Pancreas (tissue), 10 donors: ENCODE measurements around the gene ANO8. TPM values are rescaled to one million over a fixed set of nuclear protein-coding genes. Genes with fewer than 3 reads are reported as not detected.

ENCODE experiments used
- ATAC-seq, 4 donors: fragments of 200-7000 bp; cut with Tn5 transposase; one replicate each; pipeline versions ENCODE4 v1.8.0 to v1.9.1; 2020; ENCODE audit warnings: mild to moderate bottlenecking in 4 of 4, moderate library complexity in 4 of 4
- DNase-seq, 6 donors: peaks; one replicate each; pipeline ENCODE4 v3.0.0-alpha.2; 2020
- FAIRE-seq: peaks from 2 replicates; lab custom pipeline; 2012; peaks lifted over from hg19 to GRCh38; lab: Jason Lieb, UNC
- H3K27ac ChIP-seq, 4 donors: fragments of 200-600 bp; sonication (generic); 1 replicate in 3 of 4; 2 replicates in 1 of 4; pipeline versions ENCODE4 v1.5.0 to v1.8.0; 2020
- H3K27me3 ChIP-seq, 4 donors: fragments of 200-600 bp; one replicate each; pipeline ENCODE4 v1.8.0; 2021
- H3K36me3 ChIP-seq, 3 donors: fragments of 200-600 bp; sonication (generic) in 1 of 3; one replicate each; pipeline versions ENCODE4 v1.5.0 to v1.8.0; 2020 to 2021
- H3K4me1 ChIP-seq, 3 donors: fragments of 200-600 bp; one replicate each; pipeline ENCODE4 v1.8.0; 2021
- H3K4me3 ChIP-seq, 4 donors: fragments of 200-600 bp; sonication (generic) in 2 of 4; one replicate each; pipeline versions ENCODE4 v1.5.0 to v1.8.0; 2020 to 2021
- H3K9me3 ChIP-seq, 4 donors: fragments of 200-600 bp; one replicate each; pipeline ENCODE4 v1.8.0; 2021
- CTCF ChIP-seq, 4 donors: fragments of 200-600 bp; sonication (generic) in 3 of 4; IDR thresholded peaks; one replicate each; pipeline versions ENCODE4 v1.5.0 to v1.8.0; 2021; ENCODE audit warnings: antibody characterized with exemption in 4 of 4
- WGBS, 2 donors: extraction: QIAGEN DNeasy Blood & Tissue Kit; methylation state at CpG; one replicate each; pipeline ENCODE4 v1.1.7; 2013; 5-methylcytosine and 5-hydroxymethylcytosine counted together
- intact Hi-C, 3 donors: fragments of 100-400 bp; cut with DNase I; formaldehyde crosslinking; loops; one replicate each; pipeline versions ENCODE4 v1.11.1 to v1.14.2; 2022
- polyA plus RNA-seq, 2 donors: library from polyadenylated mRNA; stranded (reverse); fragments of 200-250 nt; gene quantifications; one replicate each; pipeline ENCODE4 v1.2.3, GENCODE V29; 2013
- total RNA-seq, 6 donors: library from RNA; stranded (reverse); fragmentation: NEBNext Ultra II Directional in 4 of 6; extraction: Animal tissue kit (Norgen Biotek cat#: 25700) in 4 of 6; gene quantifications; one replicate each; pipeline versions ENCODE4 v1.2.1 to v1.2.4, GENCODE V29; 2021 to 2023
- donor health status: healthy with polysubstance abuse.
- donor health status: DM: no; HTN: no; CAD: no; lungs with moderate emphysema.
- donor health status: DM: no; HTN: no; CAD: no.
- donor health status: control.
- donor health status: control.
- donor health status: Bipolar disorder and iron deficiency.
- donor health status: DM: yes; HTN: yes; CAD: no.
- donor health status: DM: no; HTN: no; CAD: no.
- donor health status: DM: no; HTN: no; CAD: no.
- donor health status: DM: yes; HTN: yes; CAD: no.

Gene ANO8
- total and polyA plus RNA-seq, 8 donors: 4.9 to 19.0 (median 6.3) TPM

- TF ChIP-seq CTCF (IDR thresholded peaks at IDR 0.05): no peak
- ATAC-seq (no peak), DNase-seq (no peak), FAIRE-seq (no peak)
- Histone ChIP-seq H3K4me3 (no peak overlapping the region), H3K27ac (no peak overlapping the region), H3K9me3 (no peaks in the 10 kb centered on the region), H3K4me1 (peaks cover 0 to 6% (median 0%) of the 10 kb centered on the region in 3 donors), H3K27me3 (no peaks in the 10 kb centered on the region), H3K36me3 (no peaks in the 10 kb centered on the region)
- intact Hi-C loops: no loop called here
- 92 to 95% methylated on average over 20 to 27 of the region's 27 CpGs for WGBS, 2 donors
These were observed 7.5 kb downstream of the ANO8 start for GRCh38 chr19:17327068-17327653.

- Histone ChIP-seq H3K27me3 (no peaks in the 10 kb centered on the region), H3K4me3 (no peak overlapping the region), H3K4me1 (peaks cover 0 to 6% (median 0%) of the 10 kb centered on the region in 3 donors), H3K36me3 (peaks cover 0 to 3% (median 0%) of the 10 kb centered on the region in 3 donors), H3K9me3 (no peaks in the 10 kb centered on the region), H3K27ac (no peak overlapping the region)
- TF ChIP-seq CTCF (IDR thresholded peaks at IDR 0.05): no peak
- FAIRE-seq (no peak), DNase-seq (no peak), ATAC-seq (no peak)
- WGBS, 2 donors: 82 to 85% methylated on average over 11 of the region's 11 CpGs
- intact Hi-C loops: no loop called here
These were observed 8.1 kb downstream of the ANO8 start for GRCh38 chr19:17326595-17326966.

GRCh38 chr19:17325881-17326594 lies 8.6 kb downstream of the ANO8 start:
- no peak overlapping the region for H3K27ac ChIP-seq
- no peak for ATAC-seq
- no peak overlapping the region for H3K4me3 ChIP-seq
- H3K4me1 ChIP-seq: peaks cover 0 to 6% (median 0%) of the 10 kb centered on the region in 3 donors
- no peaks in the 10 kb centered on the region for H3K9me3 ChIP-seq
- DNase-seq: no peak
- no peaks in the 10 kb centered on the region for H3K27me3 ChIP-seq
- peaks cover 0 to 4% (median 0%) of the 10 kb centered on the region in 3 donors for H3K36me3 ChIP-seq
- no peak for FAIRE-seq
- 81 to 83% methylated on average over 17 of the region's 17 CpGs for WGBS, 2 donors
- intact Hi-C loops: no loop called here
- TF ChIP-seq CTCF (IDR thresholded peaks at IDR 0.05): no peak

- H3K4me1 ChIP-seq: peaks cover 0 to 6% (median 0%) of the 10 kb centered on the region in 3 donors
- FAIRE-seq: no peak
- ATAC-seq: no peak
- 96% methylated on average over 20 of the region's 20 CpGs for WGBS, 2 donors
- intact Hi-C loops: no loop called here
- no peak for TF ChIP-seq CTCF (IDR thresholded peaks at IDR 0.05)
- no peaks in the 10 kb centered on the region for H3K9me3 ChIP-seq
- H3K36me3 ChIP-seq: peaks cover 0 to 11% (median 7%) of the 10 kb centered on the region in 3 donors
- DNase-seq: no peak
- no peak overlapping the region for H3K27ac ChIP-seq
- no peaks in the 10 kb centered on the region for H3K27me3 ChIP-seq
- H3K4me3 ChIP-seq: no peak overlapping the region
These were observed 9.5 kb downstream of the ANO8 start for GRCh38 chr19:17325133-17325532.
